ENCODE measurements around the gene SNX27.
"Not testable (repeated sequence)": the region's sequence is repeated elsewhere in the genome, so short reads cannot be mapped to it uniquely, and the experiment has no call there.

SNX27 gene

GRCh38 chr1:151641229-151641628 lies 29.4 kb downstream of the SNX27 start:
- no peak for DNase-seq (ENCODE audit: low spot score)

DNA sequence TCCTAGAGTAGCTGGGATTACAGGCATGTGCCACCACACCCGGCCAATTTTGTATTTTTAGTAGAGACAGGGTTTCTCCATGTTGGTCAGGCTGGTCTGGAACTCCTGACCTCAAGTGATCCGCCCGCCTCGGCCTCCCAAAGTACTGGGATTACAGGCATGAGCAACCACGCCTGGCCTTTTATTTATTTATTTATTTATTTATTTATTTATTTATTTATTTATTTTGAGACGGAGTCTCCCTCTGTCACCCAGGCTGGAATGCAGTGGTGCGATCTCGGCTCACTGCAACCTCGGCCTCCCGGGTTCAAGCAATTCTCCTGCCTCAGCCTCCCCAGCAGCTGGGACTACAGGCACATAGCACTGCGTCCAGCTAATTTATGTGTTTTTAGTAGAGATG lies 31.2 kb downstream of the SNX27 start:
- not testable (repeated sequence) for DNase-seq (ENCODE audit: low spot score)

- DNase-seq (ENCODE audit: low spot score) = no peak
Observed at GRCh38 chr1:151644001-151644400, 32.2 kb downstream of the SNX27 start.

DNA sequence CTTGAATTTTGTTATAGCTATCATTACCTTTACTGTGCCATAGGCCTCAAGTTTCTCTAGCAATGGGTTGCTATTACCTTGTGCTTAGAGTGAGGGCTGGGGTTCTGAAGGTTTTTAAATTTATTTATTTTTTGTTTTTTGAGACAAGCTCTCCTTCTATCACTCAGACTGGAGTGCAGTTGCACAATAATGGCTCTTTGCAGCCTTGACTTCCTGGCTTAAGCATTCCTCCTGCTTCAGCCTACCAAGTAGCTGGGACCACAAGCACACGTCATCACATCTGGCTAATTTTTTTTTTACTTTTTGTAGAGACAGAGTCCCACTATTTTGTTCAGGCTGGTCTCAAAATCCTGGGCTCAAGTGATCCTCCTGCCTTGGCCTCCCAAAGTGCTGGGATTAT lies 41.5 kb downstream of the SNX27 start:
- DNase-seq (ENCODE audit: low spot score) = peak; percentile 24

DNA sequence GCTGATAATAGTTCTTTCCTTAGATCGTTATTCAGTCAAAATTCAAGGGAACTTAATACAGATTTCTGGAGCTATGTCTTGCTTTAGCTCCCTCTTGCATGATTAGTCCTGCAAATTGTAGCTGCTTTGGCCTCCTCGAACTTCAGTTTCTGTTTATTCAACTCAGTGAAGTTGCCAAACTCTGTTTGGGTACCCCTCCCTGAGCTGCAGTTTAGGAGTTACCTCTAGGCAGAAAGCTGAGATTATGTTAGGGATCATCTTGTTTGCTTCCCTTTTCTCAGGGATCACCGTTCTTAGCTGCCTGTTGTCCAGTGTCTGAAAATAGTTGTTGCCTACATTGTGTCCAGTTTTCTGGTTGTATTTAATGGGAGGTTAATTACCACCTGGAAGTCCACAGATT lies 43.5 kb downstream of the SNX27 start:
- DNase-seq (ENCODE audit: low spot score) = no peak

DNA sequence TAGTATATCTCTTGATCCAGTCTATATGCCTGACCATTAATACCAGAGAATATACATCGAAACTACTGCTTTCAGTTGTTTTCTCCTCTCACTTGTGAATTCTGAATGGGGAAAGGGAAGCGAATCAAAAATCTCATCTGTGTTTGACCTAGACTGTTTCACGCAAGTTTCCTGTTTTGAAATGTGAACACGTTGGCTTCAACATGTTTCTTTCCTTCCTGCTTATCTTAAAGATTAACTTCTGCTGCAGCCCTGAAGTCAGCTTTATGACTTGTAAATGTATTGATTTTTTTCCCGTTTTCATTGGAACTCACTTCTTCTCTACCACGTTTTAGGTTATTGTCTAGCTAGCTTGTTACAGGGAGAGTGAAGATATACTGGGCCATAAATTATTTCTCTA lies 49.9 kb downstream of the SNX27 start:
- no peak for DNase-seq (ENCODE audit: low spot score)

GRCh38 chr1:151668090-151668489 lies 56.2 kb downstream of the SNX27 start:
- DNase-seq (ENCODE audit: low spot score) = no peak

- DNase-seq (ENCODE audit: low spot score) = not testable (repeated sequence)
Observed at GRCh38 chr1:151670036-151670675, 58.3 kb downstream of the SNX27 start.

- no peak for DNase-seq (ENCODE audit: low spot score)
Observed at GRCh38 chr1:151673407-151673806, 61.6 kb downstream of the SNX27 start.

DNA sequence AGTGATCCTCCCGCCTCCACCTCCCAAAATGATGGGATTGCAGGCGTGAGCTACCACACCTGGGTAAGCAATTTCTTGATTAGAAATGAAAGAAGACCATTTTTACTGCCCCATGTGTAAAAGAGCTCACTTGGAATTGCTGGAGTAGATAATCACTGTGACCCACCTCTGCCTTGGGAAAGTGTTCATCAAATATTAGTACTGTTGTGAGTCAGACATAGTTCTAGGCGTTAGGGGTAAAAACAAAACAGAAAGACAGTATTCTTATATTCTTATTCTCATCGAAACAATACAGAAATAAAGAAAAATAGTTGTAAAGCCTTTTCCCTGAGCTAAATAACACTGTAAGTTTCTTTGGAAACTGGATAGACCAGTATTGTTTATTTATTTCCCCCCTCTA lies 68.5 kb downstream of the SNX27 start:
- DNase-seq (ENCODE audit: low spot score) = no peak

DNA sequence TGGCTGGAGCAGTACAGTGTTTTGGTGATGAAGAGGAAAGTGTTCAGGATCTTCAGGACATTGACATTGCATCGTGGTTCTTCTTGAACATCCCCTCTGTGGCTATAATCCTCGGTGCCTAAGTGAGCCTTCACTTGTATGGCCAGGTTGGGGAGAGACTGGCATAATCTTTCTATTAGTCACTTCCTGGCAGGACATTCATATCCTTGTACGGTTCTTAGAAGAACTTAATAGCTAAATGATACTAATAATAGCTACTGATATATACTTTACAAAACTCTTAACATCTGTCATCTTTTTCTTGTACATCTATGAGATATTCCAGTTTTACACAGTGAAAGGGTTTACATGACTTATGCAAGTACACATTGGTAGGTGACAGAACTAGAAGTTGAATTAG lies 69.0 kb downstream of the SNX27 start:
- DNase-seq (ENCODE audit: low spot score) = peak; percentile 73

GRCh38 chr1:151681923-151682322 lies 70.1 kb downstream of the SNX27 start:
- no peak for DNase-seq (ENCODE audit: low spot score)

DNA sequence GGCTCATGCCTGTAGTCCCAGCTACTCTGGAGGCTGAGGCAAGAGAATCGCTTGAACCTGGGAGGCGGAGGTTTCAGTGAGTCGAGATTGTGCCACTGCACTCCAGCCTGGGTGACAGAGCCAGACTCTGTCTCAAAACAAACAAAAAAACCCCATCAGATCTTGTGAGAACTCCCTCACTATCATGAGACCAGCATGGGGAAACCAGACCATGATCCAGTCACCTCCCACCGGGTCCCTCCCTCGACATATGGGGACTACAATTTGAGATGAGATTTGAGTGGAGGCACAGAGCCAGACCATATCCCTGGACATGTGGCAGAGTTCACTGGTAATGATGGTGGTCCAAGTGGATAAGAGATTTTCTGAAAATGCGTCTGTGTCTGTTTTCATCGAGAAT lies 71.1 kb downstream of the SNX27 start:
- DNase-seq (ENCODE audit: low spot score) = not testable (repeated sequence)

DNA sequence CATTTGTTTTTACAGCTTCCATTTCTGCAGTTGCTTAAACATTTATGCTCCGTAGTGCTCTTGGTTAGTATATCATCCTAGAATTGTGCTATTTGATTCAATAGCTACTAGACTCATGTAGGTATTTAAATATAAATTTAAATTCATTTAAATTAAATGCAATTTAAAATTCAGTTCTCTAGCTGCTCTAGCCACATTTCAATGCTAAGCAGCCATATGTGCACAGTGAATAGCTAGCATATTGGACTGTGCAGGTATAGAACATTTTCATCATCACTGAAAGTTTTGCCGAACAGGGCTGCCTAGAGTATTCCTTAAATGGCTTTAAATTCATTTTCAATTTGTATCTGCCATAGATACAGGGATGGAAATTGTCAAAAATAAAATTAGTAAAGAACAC lies 72.3 kb downstream of the SNX27 start:
- no peak for DNase-seq (ENCODE audit: low spot score)

DNA sequence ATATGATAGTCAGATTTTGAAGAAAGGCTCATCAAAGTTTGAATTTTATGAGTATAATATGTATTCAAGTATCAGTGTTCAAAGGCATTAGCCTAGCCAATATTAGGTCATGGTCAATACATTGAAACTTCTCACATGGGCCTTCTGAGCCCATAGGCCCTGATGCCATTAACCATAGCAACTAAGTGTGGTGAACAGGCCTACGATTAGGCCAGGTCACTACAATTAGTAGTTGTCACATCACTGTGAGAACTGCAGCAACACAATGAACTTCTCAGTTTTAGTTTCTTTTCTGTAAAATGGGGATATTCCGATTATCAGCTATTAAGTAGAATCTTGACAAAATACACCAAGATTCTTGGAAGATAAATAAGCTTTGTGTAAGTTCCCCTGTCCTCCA lies 74.7 kb downstream of the SNX27 start:
- no peak for DNase-seq (ENCODE audit: low spot score)

GRCh38 chr1:151689494-151689893 lies 77.6 kb downstream of the SNX27 start:
- DNase-seq (ENCODE audit: low spot score) = no peak

- DNase-seq (ENCODE audit: low spot score) = no peak
Observed at GRCh38 chr1:151692226-151692625, 80.4 kb downstream of the SNX27 start.

DNA sequence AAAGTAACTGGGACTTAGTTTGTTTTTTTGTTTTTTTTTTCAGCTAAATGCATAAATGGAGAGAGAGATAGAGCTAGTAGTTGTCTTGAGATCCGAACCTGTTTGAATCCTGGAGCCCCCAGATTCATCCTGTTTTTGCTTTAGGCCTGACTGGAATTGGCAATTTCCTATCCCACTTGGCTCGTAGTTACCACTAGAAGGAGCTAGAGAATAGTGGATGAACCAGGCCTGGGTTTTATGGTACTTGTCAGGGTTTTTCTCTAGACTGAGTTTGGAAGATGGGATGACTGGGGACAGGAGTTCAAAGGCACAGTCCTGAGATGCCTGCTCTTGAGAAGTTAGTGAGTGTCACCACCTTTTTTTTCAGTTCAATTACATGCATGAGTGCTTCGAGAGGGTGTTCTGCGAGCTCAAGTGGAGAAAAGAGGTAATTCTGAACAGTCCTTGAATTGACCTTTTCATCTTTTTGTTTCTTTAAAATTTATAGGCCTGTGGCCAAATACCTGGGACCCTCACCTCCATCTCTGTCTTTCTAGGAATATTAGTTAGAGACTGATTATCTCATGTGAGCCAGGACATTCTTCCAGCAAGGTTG lies 81.3 kb downstream of the SNX27 start:
- DNase-seq (ENCODE audit: low spot score) = peak; percentile 56

DNA sequence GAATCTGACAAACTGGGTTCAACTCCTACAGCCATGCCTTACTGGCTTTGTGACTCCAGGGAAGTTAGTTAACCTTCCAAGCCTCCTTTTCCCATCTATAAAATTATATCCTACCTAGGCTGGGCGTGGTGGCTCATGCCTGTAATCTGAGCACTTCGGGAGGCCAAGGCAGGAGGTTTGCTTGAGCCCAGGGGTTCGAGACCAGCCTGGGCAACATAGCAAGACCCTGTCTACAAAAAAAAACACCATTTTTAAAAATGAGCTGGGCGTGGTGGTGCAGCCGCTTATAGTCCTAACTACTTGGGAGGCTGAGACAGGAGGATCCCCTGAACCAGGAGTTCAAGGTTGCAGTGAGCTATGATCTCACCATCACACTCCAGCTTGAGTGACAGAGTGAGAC lies 89.7 kb downstream of the SNX27 start:
- no peak for DNase-seq (ENCODE audit: low spot score)

DNA sequence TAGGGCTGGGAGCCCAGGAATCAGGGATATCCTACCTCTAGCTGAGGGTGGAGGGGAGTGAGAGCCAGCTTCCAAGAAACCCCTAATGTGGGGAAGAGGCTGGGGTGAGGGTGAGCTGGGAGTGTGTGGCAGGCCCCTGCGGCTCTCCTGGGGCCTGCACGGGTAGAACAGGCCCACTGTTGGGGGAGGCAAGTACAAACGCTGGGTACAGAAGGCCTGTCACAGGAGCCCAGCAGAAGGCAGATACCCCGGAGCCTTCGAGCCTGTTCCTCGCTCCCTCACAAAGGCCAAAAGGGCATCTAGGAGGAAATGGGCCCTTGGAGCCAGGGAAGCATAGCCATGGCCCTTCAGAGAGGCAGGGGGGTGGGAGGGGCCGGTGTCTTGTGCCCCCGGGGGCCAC lies 91.1 kb downstream of the SNX27 start:
- no peak for DNase-seq (ENCODE audit: low spot score)

DNA sequence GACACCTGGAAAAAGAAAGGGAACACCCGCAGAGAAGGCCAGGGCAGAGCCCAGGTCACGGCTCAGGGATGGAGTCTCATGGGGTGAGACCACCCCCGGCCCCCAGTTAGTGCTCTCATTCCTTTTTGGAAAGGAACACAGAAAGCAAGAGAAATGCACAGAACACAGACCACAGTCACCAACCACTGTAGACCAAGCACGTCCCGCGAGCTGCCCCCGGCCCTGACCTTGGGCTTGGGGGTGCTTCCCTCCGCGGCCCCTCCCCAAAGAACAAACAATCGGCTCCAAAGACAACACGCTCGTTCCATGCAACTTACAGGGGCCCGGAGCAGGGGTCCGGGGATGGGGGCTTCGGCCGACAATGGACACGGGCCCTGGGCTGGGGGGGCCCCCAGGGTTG lies 92.0 kb downstream of the SNX27 start:
- no peak for DNase-seq (ENCODE audit: low spot score)

GRCh38 chr1:151704246-151704645 lies 92.4 kb downstream of the SNX27 start:
- no peak for DNase-seq (ENCODE audit: low spot score)

- DNase-seq (ENCODE audit: low spot score) = no peak
Observed at GRCh38 chr1:151705146-151705545, 93.3 kb downstream of the SNX27 start.

GRCh38 chr1:151705753-151706463 lies 94.1 kb downstream of the SNX27 start:
- no peak for DNase-seq (ENCODE audit: low spot score)

Measured in AG08395 (cell line).